Osteocyte (in vitro differentiated cells): ENCODE data around the gene RBM12. TPM values are rescaled to one million over a fixed set of nuclear protein-coding genes. Genes with fewer than 3 reads are reported as not detected.

ENCODE experiments used
- DNase-seq: peaks from one replicate; pipeline ENCODE4 v3.0.0; 2021; ENCODE audit warnings: mixed read lengths; ENCODE audit not compliant: unreplicated experiment; ENCODE audit errors: extremely low spot score
- H3K27ac Mint-ChIP-seq: one replicate; pipeline ENCODE4 v1.8.0; 2021; ENCODE audit warnings: mild to moderate bottlenecking, mixed read lengths; ENCODE audit not compliant: unreplicated experiment
- H3K27me3 Mint-ChIP-seq: one replicate; pipeline ENCODE4 v1.8.0; 2021; ENCODE audit warnings: mixed read lengths; ENCODE audit not compliant: unreplicated experiment
- H3K36me3 Mint-ChIP-seq: one replicate; pipeline ENCODE4 v1.8.0; 2021; ENCODE audit warnings: mixed read lengths; ENCODE audit not compliant: unreplicated experiment
- H3K4me1 Mint-ChIP-seq: one replicate; pipeline ENCODE4 v1.8.0; 2021; ENCODE audit warnings: mixed read lengths; ENCODE audit not compliant: unreplicated experiment
- H3K4me3 Mint-ChIP-seq: one replicate; pipeline ENCODE4 v1.8.0; 2021; ENCODE audit warnings: mild to moderate bottlenecking, moderate library complexity, mixed read lengths; ENCODE audit not compliant: unreplicated experiment
- H3K9me3 Mint-ChIP-seq: one replicate; pipeline ENCODE4 v1.8.0; 2021; ENCODE audit warnings: mixed read lengths; ENCODE audit not compliant: unreplicated experiment
- CTCF ChIP-seq: fragments of 200-600 bp; sonication (generic); IDR thresholded peaks from 2 replicates; pipeline ENCODE4 v1.5.0; 2021; ENCODE audit warnings: antibody characterized with exemption, mild to moderate bottlenecking, moderate library complexity
- total RNA-seq: library from RNA; stranded (reverse); gene quantifications from 2 replicates; pipeline ENCODE4 v1.2.1, GENCODE V29; 2021

Gene RBM12
- total RNA-seq, 1 donor from 2014 or later, result 97.3 TPM

GRCh38 chr20:35699957-35700624 is 35.4 kb upstream of the RBM12 start:
- DNase-seq, result no peak
- Mint-ChIP-seq H3K9me3 (no peaks in the 10 kb centered on the region), H3K4me1 (peaks cover 32% of the 10 kb centered on the region)

GRCh38 chr20:35699127-35699956 is 34.6 kb upstream of the RBM12 start, which contains the start of the genes NFS1 and ROMO1:
NFS1 (minus strand) TSS chr20:35699352; CDS start chr20:35699288, 64 bp downstream.
ROMO1 (plus strand) TSS chr20:35699405; CDS start chr20:35699633, 228 bp downstream.
- H3K36me3 Mint-ChIP-seq, result peaks cover 29% of the 10 kb centered on the region
- H3K27me3 Mint-ChIP-seq, result no peaks in the 10 kb centered on the region
- peak; percentile 94 for DNase-seq
- peaks cover 32% of the 10 kb centered on the region for H3K4me1 Mint-ChIP-seq
- H3K27ac Mint-ChIP-seq, result peak within 1 kb of the TSS; percentile 96
- H3K9me3 Mint-ChIP-seq, result no peaks in the 10 kb centered on the region
- peak within 1 kb of the TSS; percentile 90 for H3K4me3 Mint-ChIP-seq
- peak; percentile 26 for TF ChIP-seq CTCF

More at GRCh38 chr20:35699957-35700624, 35.4 kb upstream of the RBM12 start:
- Mint-ChIP-seq H3K36me3 (peaks cover 34% of the 10 kb centered on the region), H3K4me3 (peak overlapping the region; percentile 90), H3K27ac (peak overlapping the region; percentile 96), H3K27me3 (no peaks in the 10 kb centered on the region)
- no peak for TF ChIP-seq CTCF

- Mint-ChIP-seq H3K4me1 (peaks cover 32% of the 10 kb centered on the region), H3K27me3 (no peaks in the 10 kb centered on the region), H3K27ac (peak overlapping the region; percentile 82), H3K9me3 (no peaks in the 10 kb centered on the region), H3K4me3 (peak overlapping the region; percentile 90), H3K36me3 (peaks cover 20% of the 10 kb centered on the region)
- no peak for TF ChIP-seq CTCF
- DNase-seq, result peak; percentile 70
Measured at GRCh38 chr20:35698298-35699126, 33.8 kb upstream of the RBM12 start.

- no peaks in the 10 kb centered on the region for H3K27me3 Mint-ChIP-seq
- peak overlapping the region; percentile 82 for H3K27ac Mint-ChIP-seq
- peaks cover 18% of the 10 kb centered on the region for H3K36me3 Mint-ChIP-seq
- no peak for TF ChIP-seq CTCF
- no peaks in the 10 kb centered on the region for H3K9me3 Mint-ChIP-seq
- peak; percentile 38 for DNase-seq
- peaks cover 32% of the 10 kb centered on the region for H3K4me1 Mint-ChIP-seq
- peak overlapping the region; percentile 90 for H3K4me3 Mint-ChIP-seq
Measured at GRCh38 chr20:35697696-35698297, 33.1 kb upstream of the RBM12 start.
